Prostate gland (tissue), 2 donors: Measurements from ENCODE around the gene PARP15.

ENCODE experiments used
- CTCF ChIP-seq, 4 experiments: fragments of 200-600 bp in 2 of 4; fragments of 450-650 bp in 2 of 4; sonication (generic) in 2 of 4; IDR thresholded peaks; 1 replicate in 3 of 4; 2 replicates in 1 of 4; pipeline ENCODE4 v1.5.1; 2016 to 2019; ENCODE audit warnings: antibody characterized with exemption in 4 of 4, mild to moderate bottlenecking in 2 of 4, moderate library complexity in 2 of 4
- POLR2AphosphoS5 ChIP-seq: sonication (generic); formaldehyde crosslinking; IDR thresholded peaks from one replicate; pipeline ENCODE4 v1.6.1; 2017; ENCODE audit warnings: antibody characterized with exemption

GRCh38 chr3:122651233-122651907 lies 73.9 kb downstream of the PARP15 start:
- peak in 1 of 4 experiments; percentile 12 for TF ChIP-seq CTCF (IDR thresholded peaks at IDR 0.05)
- peak; percentile 86 for TF ChIP-seq POLR2AphosphoS5
